GM12891 (cell line): ENCODE measurements around the gene CCNL1.

Experiments used
- PAX5 ChIP-seq: IDR thresholded peaks from 2 replicates; pipeline ENCODE4 v1.6.1; 2011; ENCODE audit warnings: low read length, moderate library complexity, mild to moderate bottlenecking; ENCODE audit not compliant: insufficient read depth, severe bottlenecking
- POLR2A ChIP-seq: IDR thresholded peaks from 2 replicates; pipeline ENCODE4 v1.6.1; 2011; ENCODE audit warnings: low read depth, low read length, control low read depth
- POLR2AphosphoS5 ChIP-seq: IDR thresholded peaks from 2 replicates; pipeline ENCODE4 v1.6.1; 2011; ENCODE audit warnings: low read depth, low read length, control low read depth
- SPI1 ChIP-seq: IDR thresholded peaks from 2 replicates; pipeline ENCODE4 v1.6.1; 2011; ENCODE audit warnings: low read depth, low read length, control low read depth
- TAF1 ChIP-seq: IDR thresholded peaks from 2 replicates; pipeline ENCODE4 v1.6.1; 2011; ENCODE audit warnings: low read depth, low read length, control low read depth

DNA sequence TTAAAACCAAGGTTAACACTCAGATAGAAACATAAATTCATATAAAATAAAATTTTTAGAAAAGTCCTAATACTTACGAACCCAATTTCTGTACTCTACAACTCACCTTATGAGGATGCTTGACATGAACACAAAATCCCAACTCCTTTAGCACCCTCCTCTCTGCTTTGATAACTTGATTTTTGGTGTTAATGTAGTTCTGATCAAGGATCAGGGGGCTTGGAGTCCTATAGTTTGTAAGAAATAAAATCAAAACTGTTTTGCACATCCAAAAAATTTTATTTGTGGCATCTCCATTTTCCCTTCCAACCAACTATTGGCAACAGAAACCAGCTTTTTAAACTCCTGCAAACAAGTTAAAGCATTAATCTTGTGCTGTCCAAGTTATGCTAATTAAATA, 7.0 kb downstream of the CCNL1 start:
- TF ChIP-seq POLR2A = no peak
- TF ChIP-seq SPI1 = no peak
- TF ChIP-seq POLR2AphosphoS5 = no peak
- no peak for TF ChIP-seq TAF1
- no peak for TF ChIP-seq PAX5
